A549 treated with RU486 at 1 μM for 4 hours (cell line): Measurements from ENCODE around the gene ABL1. TPM values are rescaled to one million over a fixed set of nuclear protein-coding genes. Genes with fewer than 3 reads are reported as not detected.

ENCODE experiments used
- total RNA-seq: library from RNA; stranded (reverse); fragments of 200-300 nt; extraction: Qiagen RNA extraction; gene quantifications from 5 replicates; pipeline ENCODE4 v1.2.3, GENCODE V29; 2022; ENCODE audit warnings: low read depth

The ABL1 gene
- 38.0 to 52.7 TPM (median 47.6 TPM) in 5 replicates for total RNA-seq

GRCh38 chr9:130834371-130835336 lies at the start of gene ABL1:
ABL1 (plus strand) TSS chr9:130835254; CDS start chr9:130835447, 193 bp downstream.

DNA sequence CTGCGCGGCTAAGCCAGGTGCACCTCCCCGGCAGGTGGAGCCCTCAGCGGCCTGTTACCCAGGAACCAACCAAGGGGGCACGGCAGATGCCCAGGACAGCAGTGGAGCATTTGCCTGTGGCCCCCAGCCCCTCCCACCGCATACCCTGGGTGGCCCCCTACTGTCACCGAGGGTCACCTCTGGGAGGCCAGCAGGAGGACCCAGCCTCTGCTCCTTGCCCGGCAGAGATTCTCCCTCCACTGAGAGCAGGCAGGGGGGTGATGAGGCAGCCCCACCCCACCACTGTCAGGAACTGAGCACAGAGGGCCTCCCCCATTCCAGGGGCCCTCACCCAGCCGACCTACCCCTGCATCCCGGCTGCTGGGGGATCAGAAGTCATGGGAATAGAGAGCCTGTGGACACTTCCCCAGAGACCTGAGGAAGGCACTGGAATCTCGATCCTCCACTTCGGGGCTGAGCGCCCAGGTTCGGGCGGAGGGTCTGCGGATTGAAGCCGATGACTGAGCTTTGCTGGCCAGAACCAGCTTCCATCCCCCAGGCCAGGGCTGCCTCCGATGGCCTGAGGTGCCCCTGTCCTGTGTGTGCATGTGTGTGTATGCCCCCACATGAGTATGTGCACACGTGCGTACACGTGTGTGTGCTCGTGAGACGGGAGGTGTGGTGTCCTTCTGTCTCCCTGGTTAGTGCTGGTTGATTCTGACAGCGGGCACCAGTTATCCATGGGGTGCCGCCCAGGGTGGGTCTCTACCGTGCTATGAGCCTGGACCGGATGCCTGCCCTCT lies 61.4 kb downstream of the ABL1 start, which contains the start of gene QRFP:
Gene QRFP, minus strand, starts transcription at position 580 of the 782 bp plus-strand sequence. CDS start 2,974 bp downstream, outside the sequence.

Other genes starting within 250 kb of the ABL1 start
- 0.24 to 0.39 TPM (median 0.34 TPM) in 5 replicates for gene PRDM12, start 170.7 kb upstream of the ABL1 start, total RNA-seq
- 50.5 to 78.6 TPM (median 59.1 TPM) in 5 replicates for gene EXOSC2, start 141.5 kb upstream of the ABL1 start, total RNA-seq
- not detected in 5 replicates for gene QRFP, start 61.6 kb downstream of the ABL1 start, total RNA-seq
- gene FIBCD1, start 104.0 kb downstream of the ABL1 start, total RNA-seq, result 7.6 to 16.0 TPM (median 11.0 TPM) in 5 replicates
- gene LAMC3, start 173.9 kb downstream of the ABL1 start, total RNA-seq, result 1.4 to 2.6 TPM (median 2.1 TPM) in 5 replicates